HG02840 (cell line): ENCODE results near the gene NOL12.
"Not testable (repeated sequence)": the region's sequence is repeated elsewhere in the genome, so short reads cannot be mapped to it uniquely, and the experiment has no call there.

Source experiments
- ATAC-seq: cut with Tn5 transposase; IDR thresholded peaks from one replicate; pipeline ENCODE4 v1.9.1; 2021; ENCODE audit warnings: mild to moderate bottlenecking, moderate library complexity, moderate number of reproducible peaks; ENCODE audit not compliant: unreplicated experiment, low FRiP score

The NOL12 gene

DNA sequence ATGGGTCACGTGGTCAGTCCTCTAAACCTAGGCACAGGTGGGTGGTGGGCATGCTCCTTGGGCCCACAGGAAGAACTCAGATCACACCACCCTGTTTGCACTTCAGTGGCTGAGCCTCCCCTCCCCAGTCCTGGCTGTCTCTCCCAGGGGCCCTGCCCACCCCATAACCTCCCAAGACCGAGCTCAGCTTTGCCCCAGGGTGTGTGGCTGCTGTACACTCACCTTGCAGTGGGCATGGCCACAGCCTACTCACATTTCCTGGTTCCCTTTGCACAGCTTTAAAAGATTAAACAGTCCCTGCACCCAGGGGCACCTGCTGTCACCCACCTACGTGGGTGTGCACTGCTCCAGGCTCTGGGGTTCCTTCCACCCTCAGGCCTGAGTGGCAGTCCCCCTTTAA lies 24.5 kb downstream of the NOL12 start:
- no peak for ATAC-seq

DNA sequence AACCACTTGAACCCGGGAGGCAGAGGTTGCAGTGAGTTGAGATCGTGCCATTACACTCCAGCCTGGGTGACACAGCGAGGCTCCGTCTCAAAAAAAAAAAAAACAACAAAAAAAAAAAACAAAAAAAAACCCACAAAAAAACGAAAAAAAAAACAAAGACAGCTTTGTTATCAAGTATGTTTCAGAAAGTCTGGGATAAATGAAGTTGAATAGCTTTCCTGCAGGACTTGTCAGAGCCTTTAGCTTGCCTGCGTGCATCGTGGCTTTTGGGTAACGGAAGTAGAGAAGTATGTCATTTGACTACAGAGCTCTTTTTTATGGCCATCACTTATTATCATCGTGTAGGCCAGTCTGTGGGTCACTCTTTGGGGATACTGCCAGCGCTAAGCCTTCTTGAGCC lies 25.3 kb downstream of the NOL12 start:
- ATAC-seq: no peak

DNA sequence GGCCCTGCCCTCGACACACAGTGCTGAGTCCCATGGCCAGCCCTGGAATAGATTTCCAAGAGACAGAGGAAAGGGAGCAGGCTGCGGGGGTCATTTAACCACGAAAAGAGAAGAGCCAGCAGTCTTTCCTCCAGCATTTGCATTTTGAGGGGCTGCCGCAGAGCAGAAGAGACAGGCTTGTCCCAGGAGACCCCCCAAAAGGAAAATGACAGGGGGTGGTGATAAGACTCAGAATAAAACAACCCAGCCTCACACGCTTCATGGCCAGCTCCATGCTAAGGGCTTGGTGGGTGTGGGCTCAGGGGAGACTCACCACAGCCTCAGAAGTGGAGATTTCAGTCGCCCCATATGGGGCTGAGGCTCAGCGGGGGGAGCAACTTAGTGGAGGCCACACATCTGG lies 27.6 kb downstream of the NOL12 start:
- ATAC-seq: no peak

DNA sequence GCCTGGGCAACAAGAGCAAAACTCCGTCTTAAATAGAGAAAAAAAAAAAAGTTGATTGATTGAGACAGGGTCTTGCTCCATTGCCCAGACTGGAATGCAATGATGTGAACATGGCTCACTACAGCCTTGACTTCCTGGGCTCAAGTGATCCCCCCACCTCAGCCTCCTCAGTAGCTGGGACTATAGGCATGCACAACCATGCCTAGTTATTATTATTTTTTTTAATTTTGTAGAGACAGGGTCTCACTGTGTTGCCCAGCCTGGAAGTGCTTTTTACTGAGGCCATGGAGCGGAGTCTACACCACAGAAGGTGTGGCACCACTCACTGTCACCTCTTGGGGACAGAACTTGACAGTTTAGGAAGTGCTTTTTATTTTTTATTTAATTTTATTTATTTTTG lies 28.5 kb downstream of the NOL12 start:
- ATAC-seq: no peak

DNA sequence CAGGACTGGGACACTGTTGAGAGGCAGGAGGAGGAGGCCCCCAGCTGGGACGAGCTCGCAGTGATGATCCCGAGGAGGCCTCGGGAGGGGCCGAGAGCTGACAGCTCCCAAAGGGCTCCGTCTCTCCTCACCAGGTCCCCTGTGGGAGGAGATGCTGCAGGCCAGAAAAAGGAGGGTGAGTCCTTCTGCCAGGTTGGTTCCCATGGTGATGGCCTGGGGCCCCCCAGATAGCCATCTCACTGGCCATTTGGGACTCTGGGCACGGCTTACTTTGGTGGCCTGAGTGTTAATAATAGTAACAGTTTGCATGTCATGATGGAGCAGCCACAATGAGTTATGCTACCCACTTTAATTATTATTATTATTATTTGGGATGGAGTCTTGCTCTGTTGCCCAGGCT lies 29.6 kb downstream of the NOL12 start:
- ATAC-seq: no peak

DNA sequence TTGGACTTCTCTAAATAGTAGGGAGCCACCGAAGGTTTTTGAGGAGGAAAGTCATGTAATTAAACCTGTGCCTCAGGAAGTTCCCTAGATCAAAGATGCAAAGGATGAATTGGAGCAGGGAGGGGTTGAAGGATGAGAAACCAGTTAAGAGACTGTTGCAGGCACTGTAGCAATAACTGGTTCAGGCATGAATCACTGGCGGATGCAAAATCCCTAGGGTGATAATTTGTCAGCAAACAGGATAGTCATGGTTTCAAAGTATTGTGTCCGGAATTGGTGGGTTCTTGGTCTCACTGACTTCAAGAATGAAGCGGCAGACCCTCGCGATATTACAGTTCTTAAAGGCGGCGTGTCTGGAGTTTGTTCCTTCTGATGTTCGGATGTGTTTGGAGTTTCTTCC lies 30.6 kb downstream of the NOL12 start:
- ATAC-seq: no peak

DNA sequence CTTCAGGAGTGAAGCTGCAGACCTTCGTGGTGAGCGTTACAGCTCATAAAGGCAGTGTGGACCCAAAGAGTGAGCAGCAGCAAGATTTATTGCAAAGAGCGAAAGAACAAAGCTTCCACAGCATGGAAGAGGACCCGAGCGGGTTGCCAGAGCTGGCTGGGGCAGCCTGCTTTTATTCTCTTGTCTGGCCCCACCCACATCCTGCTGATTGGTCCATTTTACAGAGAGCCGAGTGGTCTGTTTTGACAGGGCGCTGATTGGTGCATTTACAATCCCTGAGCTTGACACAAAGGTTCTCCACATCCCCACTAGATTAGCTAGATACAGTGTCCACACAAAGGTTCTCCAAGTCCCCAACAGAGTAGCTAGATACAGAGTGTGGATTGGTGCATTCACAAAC lies 31.1 kb downstream of the NOL12 start:
- not testable (repeated sequence) for ATAC-seq

DNA sequence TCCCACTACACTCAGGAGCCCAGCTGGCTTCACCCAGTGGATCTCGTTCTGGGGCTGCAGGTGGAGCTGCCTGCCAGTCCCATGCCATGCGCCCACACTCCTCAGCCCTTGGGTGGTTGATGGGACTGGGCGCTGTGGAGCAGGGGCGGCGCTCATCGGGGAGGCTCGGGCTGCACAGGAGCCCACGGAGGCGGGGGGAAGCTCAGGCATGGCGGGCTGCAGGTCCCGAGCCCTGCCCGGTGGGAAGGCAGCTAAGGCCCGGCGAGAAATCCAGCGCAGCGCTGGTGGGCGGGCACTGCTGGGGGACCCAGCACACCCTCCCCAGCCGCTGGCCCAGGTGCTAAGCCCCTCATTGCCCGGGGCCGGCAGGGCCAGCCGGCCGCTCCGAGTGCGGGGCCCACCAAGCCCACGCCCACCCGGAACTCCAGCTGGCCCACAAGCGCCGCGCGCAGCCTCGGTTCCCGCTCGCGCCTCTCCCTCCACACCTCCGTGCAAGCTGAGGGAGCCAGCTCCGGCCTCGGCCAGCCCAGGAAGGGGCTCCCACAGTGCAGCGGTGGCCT lies 31.7 kb downstream of the NOL12 start:
- ATAC-seq: not testable (repeated sequence)

DNA sequence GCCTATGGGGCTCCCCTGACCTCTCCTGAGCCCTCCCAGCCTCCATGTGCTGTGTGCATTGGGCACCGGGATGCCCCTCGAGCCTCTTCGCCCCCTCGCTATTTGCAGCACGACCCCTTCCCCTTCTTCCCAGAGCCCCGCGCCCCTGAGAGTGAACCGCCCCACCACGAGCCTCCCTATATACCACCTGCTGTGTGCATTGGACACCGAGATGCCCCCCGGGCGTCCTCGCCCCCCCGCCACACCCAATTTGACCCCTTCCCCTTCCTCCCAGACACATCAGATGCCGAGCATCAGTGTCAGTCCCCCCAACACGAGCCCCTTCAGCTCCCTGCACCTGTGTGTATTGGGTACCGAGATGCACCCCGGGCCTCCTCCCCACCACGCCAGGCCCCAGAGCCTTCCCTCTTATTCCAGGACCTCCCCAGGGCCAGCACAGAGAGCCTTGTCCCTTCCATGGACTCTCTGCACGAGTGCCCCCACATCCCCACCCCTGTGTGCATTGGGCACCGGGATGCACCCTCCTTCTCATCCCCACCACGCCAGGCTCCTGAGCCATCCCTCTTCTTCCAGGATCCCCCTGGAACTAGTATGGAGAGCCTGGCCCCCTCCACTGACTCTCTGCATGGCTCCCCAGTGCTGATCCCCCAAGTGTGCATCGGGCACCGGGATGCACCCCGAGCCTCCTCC lies 39.6 kb downstream of the NOL12 start:
- no peak for ATAC-seq

DNA sequence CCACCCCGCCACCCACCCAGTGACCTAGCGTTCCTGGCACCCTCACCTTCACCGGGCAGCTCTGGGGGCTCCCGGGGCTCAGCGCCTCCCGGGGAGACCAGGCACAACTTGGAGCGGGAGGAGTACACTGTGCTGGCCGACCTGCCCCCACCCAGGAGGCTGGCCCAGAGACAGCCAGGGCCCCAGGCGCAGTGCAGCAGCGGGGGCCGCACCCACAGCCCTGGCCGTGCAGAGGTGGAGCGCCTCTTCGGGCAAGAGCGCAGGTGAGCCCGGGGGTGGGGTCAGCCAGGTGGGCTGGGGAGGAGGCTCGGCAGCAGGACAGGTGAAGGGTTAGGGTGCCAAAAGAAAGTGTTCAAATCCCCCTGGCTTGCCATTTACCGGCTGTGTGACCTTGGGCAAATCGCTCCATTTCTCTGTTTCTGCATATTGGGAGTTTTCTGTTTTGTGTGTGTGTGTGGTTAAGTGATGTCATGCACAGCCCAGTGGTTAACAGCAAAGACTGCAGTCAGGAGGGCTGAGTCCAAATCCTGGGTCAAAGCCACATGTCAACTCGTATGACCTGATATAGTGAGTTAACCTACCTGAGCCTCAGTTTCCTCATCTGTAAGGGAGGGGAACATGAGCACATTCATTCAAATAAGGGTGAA lies 40.2 kb downstream of the NOL12 start:
- no peak for ATAC-seq

DNA sequence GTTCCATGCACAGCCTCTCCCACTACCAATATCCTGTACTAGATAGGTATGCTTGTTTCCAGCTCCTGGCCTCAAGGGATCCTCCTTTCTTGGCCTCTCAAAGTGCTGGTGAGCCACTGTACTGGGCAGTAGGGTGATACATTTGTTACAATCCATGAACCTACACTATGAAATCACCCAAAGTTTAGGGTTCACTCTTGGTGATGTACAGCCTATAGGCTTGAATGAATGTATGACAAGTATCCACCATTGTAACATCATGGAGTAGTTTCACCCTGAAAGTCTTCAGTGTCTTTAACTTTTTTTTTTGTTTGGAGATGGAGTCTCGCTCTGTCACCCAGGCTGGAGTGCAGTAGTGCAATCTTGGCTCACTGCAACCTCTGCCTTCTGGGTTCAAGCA lies 42.5 kb downstream of the NOL12 start:
- no peak for ATAC-seq

DNA sequence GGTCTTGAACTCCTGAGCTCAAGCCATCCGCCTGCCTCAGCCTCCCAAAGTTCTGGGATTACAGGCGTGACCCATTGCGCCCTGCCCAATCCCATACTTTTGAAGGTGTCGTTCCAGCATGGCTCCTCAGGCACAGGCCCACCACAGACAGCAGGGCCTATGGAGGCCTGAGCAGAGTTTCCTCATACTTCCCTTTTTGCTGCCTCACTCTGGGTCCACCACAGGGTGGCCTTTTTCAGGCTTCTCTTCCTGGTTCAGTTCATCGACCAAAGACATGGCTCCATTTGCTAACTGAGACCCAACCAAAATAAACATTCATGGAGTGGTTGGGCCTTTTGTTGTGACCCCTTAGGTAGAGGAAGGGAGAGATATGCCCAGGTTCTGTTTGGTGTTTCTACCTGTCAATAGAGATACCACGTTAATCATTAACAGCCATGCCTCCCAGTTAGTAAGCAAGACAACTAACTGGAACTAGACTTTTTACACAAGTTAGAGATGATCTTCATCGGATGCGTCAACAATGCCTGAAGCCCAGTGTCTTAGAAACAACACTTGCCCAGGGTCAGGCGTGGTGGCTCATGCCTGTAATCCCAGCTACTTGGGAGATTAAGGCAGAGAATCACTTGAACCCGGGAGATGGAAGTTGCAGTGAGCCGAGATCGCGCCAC lies 45.8 kb downstream of the NOL12 start:
- no peak for ATAC-seq

DNA sequence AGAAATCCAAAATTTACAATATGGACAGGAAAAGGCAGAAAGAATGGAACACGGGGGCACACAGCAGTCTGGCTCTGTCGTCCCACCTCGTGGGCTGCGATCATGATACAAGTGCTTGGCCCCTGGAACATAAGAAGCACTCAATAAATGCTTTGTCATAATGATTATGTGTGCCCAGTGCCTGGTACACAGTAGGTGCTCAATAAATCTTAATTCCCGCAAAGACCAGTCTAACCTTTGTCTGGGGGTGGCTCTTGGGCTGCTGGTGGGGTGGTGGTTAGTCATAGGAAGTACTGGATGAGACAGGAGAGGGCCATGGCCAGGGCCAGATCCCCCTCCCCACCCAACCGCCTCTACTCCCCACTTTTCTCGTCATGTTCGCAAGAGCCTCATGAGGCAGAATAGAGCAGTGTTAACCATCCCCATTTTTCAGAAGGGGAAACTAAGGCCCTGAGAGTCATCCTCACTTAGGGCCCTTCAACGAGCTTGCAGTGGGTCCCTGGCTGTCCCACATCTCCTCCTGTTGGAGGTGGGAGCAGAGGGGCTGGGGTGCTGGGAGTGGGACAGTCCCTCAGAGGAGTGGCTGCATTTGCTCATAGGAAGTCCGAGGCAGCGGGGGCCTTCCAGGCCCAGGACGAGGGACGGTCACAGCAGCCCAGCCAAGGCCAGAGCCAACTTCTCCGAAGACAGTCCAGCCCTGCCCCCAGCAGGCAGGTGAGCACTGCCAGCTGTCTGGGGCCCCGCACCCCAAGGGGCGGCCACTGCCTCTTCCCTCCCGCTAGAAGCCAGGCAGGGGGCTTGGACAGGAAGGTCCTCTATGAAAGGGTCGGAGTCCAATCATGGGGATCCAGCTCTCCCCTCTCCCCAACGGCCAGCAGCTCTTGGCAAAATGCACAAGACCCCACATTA lies 46.8 kb downstream of the NOL12 start:
- no peak for ATAC-seq

DNA sequence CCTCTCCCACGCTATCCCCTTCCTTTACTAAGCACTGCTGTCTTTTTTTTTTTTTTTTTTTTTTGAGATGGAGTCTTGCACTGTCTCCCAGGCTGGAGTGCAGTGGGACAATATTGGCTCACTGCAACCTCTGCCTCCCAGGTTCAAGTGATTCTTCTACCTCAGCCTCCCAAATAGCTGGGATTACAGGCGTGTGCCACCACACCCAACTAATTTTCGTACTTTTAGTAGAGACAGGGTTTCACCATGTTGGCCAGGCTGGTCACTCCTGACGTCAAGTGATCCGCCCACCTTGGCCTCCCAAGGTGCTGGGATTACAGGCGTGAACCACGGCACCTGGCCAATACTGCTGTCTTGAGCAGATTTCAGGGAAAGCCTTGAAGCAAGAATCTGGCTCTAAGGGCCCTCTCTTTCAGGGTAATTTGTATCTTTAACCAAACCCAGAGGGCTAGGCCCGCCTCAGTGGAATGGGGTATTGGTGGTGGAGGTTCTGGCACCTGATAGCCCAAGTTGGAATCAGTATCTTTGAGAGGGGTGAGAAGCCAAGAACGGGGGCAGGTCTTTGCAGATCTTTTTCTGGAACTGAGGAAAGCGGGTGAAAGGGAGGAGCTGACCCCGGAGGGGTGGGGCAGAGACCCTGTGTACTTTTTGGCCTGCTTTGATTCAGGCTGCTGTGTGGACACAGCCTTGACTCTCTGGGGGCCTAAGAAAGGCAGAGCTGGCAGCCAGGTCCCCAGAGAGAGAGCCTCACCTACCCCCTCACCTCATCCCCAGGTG lies 47.7 kb downstream of the NOL12 start:
- ATAC-seq: no peak

DNA sequence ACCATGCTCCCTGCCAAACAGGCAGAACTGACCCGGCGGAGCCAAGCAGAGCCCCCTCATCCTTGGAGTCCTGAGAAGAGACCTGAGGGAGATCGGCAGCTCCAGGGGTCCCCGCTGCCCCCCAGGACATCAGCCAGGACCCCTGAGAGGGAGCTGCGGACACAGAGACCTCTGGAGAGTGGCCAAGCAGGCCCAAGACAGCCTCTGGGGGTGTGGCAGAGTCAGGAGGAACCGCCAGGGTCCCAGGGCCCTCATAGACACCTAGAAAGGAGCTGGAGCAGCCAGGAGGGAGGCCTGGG lies 48.2 kb downstream of the NOL12 start:
- ATAC-seq: no peak

DNA sequence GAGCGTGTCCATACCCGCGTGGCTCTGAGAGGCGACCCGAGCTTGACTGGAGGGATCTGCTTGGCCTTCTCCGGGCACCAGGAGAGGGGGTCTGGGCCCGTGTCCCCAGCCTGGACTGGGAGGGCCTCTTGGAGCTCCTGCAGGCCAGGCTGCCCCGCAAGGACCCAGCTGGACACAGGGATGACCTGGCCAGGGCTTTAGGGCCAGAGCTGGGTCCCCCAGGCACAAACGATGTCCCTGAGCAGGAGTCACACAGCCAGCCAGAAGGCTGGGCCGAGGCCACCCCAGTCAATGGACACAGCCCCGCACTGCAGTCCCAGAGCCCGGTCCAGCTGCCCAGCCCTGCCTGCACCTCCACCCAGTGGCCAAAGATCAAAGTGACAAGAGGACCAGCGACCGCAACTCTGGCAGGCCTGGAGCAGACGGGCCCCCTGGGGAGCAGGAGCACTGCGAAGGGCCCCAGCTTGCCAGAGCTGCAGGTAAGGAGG lies 48.9 kb downstream of the NOL12 start:
- ATAC-seq: no peak

DNA sequence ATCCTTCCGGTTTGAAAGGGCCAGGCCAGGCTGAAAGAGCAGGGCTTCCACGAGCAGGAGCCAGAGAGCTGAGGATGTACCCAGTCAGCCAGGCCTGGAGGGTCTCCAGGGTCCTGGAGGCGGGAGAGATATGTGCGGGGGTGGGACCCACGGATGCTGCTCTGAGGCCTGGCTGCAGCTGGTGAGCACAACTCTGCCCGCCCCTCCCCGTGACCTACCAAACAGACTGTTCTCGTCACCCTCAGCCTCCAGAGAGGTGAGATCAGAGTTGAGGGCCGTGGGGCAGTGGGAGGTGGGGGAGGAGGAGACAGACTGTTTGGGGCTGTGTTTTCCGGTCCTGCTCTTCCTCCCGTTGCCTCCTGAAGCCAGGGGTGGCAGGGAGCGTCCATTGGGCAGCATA lies 52.9 kb downstream of the NOL12 start:
- ATAC-seq: no peak

DNA sequence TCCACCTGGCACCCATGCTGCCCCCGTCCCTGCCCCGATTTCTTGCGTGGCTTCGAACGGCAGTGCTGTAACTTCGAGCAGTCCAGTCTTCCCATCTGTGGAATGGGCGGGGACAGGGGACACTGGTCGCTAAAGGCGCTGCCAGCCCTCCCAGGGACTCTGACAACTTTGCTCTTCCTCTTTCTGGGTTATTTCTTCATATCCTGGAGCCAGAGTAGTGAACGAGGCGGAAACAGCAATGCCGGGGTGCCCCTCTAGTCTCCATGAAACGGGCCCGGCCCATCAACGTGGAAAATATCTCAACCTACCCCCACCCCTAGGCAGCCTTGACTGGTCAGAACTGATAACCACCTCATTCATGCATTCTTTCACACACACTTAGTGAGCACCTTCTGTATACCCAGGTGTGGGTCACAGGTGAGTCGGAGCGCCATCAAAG lies 53.5 kb downstream of the NOL12 start:
- no peak for ATAC-seq

DNA sequence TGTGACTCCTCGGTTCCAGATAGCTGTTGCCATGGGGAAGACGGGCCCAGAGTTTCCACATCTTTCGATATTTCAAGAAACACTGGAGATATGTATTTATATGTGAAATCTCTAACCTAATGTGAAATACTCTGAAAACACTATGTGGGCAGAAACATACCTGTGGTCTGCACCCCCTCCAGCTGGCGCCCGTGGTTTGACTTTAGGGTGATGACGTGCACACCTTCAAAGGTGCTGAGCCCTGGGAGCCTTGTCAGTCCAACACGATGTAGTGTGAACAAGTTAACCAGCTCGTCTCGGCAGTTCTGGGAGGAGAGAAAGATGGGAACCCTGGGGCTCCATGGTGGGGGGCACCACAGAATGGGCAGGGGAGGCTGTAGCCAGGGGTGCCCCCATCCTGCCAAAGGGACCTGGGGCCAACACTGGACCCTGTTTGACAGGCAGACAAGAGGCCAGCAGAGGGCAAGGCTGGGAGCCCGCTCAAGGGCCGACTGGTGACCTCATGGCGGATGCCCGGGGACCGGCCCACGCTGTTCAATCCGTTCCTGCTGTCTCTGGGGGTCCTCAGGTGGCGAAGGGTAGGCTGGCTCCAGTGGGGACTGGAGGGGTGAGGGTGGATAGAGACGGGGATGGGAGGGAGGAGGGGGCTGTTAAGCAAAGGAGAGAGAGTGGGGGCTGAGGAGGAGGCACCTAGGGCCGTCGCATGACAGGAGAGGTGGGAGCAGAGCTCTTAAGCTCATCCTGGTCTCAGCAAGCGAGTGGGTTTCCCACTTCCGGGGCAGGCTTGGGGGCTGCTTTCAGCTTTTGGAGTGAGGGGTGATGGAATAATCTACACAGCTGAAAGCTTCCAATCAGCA lies 54.5 kb downstream of the NOL12 start:
- no peak for ATAC-seq
